Measurements from ENCODE around the gene BEND7. TPM values are rescaled to one million over a fixed set of nuclear protein-coding genes. Genes with fewer than 3 reads are reported as not detected.

BEND7 gene, protein sequence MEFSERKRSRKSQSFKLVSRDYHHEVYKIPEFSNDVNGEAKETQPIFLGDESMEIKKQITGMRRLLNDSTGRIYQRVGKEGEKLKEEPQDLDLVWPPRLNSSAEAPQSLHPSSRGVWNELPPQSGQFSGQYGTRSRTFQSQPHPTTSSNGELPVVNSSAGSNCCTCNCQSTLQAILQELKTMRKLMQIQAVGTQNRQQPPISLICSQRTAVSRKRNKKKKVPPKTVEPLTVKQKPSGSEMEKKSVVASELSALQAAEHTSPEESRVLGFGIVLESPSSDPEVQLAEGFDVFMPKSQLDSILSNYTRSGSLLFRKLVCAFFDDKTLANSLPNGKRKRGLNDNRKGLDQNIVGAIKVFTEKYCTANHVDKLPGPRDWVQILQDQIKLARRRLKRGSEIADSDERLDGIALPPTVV
- 6.7 and 9.3 TPM in 2 replicates for total RNA-seq

DNA sequence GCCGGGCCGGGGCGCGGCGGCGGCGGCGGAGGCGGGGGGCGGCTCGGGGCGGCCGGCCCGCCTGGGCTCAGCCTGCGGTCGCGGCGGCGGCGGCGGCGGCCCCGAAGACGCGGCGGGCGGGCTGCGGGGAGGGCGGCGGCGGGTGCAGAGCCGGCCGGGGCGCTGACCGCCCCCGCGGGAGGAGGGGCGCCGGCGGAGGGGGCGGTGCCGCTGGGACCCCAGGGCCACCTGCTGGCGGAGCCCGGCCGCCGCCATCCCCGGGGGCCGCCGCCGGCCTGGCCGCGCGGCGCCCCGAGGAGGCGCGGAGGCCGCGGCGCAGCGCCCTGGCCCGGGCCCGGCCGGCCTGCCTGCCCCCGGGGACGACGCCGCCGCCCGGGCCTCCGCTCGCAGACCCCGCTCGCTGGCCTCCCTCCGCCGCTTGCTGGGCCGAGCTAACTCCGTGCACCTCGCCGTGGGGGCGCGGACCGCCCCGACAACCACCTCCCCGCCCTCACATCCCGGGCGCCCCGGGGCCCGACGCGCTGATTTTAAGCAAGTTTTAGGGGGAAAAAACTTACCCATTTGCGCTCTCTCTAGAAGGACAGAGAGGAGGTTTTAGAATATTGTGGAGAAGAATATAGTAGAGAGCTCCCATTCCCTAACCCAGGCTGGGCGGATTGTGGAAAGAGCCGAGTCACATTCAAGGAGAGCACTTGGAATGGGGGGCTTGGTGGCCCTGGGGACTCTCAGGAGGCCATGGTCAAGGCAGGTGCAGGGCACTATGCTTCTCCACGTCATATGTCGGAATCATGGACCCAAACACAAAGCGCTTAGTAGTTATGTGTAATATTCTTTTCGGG, at the start of gene BEND7:
Gene BEND7, minus strand, starts transcription at position 140 of the 839 bp plus-strand sequence. CDS start 481 bp downstream, outside the sequence.

Other genes with a start within 250 kb of the BEND7 start
- 10.3 and 12.1 TPM in 2 replicates for gene PHYH, start 228.9 kb downstream of the BEND7 start, total RNA-seq
- gene SEPHS1, start 180.7 kb downstream of the BEND7 start, total RNA-seq = 41.9 and 44.9 TPM in 2 replicates
- 23.1 and 30.9 TPM in 2 replicates for gene PRPF18, start 58.0 kb upstream of the BEND7 start, total RNA-seq